H9 (cell line): Measurements from ENCODE around the gene DMRTB1. TPM values are rescaled to one million over a fixed set of nuclear protein-coding genes. Genes with fewer than 3 reads are reported as not detected.

Experiments used
- DNase-seq: peaks from one replicate; pipeline ENCODE4 v3.0.0-alpha.2; 2017
- H2AFZ ChIP-seq: one replicate; pipeline ENCODE4 v1.6.1; 2013; ENCODE audit warnings: mild to moderate bottlenecking, low read length, control low read depth, moderate library complexity
- H2AK5ac ChIP-seq: 2 replicates; pipeline ENCODE4 v1.6.1; 2013; ENCODE audit warnings: low read length, control low read depth, mixed read lengths; ENCODE audit not compliant: insufficient read length
- H2BK120ac ChIP-seq: one replicate; pipeline ENCODE4 v1.6.1; 2013; ENCODE audit warnings: low read depth, mild to moderate bottlenecking, low read length, control low read depth, inconsistent platforms; ENCODE audit not compliant: poor library complexity, severe bottlenecking
- H2BK12ac ChIP-seq: 2 replicates; pipeline ENCODE4 v1.6.1; 2013; ENCODE audit warnings: low read length, control low read depth, mixed read lengths, low read depth; ENCODE audit not compliant: insufficient read length
- H2BK15ac ChIP-seq: 2 replicates; pipeline ENCODE4 v1.6.1; 2013; ENCODE audit warnings: low read depth, low read length, control low read depth
- H2BK20ac ChIP-seq: one replicate; pipeline ENCODE4 v1.6.1; 2013; ENCODE audit warnings: low read depth, mild to moderate bottlenecking, low read length, control low read depth, inconsistent platforms; ENCODE audit not compliant: poor library complexity, severe bottlenecking
- H2BK5ac ChIP-seq: 2 replicates; pipeline ENCODE4 v1.6.1; 2013; ENCODE audit warnings: low read length, control low read depth, mixed read lengths; ENCODE audit not compliant: insufficient read length
- H3K14ac ChIP-seq: 2 replicates; pipeline ENCODE4 v1.6.1; 2013; ENCODE audit warnings: low read length, control low read depth; ENCODE audit not compliant: insufficient read depth
- H3K18ac ChIP-seq: 2 replicates; pipeline ENCODE4 v1.6.1; 2013; ENCODE audit warnings: low read depth, mild to moderate bottlenecking, mixed read lengths, low read length, control low read depth; ENCODE audit not compliant: insufficient read length
- H3K23ac ChIP-seq: 2 replicates; pipeline ENCODE4 v1.6.1; 2013; ENCODE audit warnings: low read length, control low read depth, mixed read lengths, low read depth; ENCODE audit not compliant: insufficient read length
- H3K23me2 ChIP-seq: 2 replicates; pipeline ENCODE4 v1.6.1; 2013; ENCODE audit warnings: low read depth, mild to moderate bottlenecking, mixed read lengths, low read length, control low read depth; ENCODE audit not compliant: insufficient read length, poor library complexity, severe bottlenecking
- H3K27ac ChIP-seq: 2 replicates; pipeline ENCODE4 v1.5.1; 2013; ENCODE audit warnings: low read length, control low read depth, mixed read lengths, low read depth; ENCODE audit not compliant: insufficient read length
- H3K27me3 ChIP-seq: 2 replicates; pipeline ENCODE4 v1.6.1; 2013; ENCODE audit warnings: low read length, control low read depth, inconsistent platforms; ENCODE audit not compliant: insufficient read depth
- H3K4ac ChIP-seq: 2 replicates; pipeline ENCODE4 v1.6.1; 2013; ENCODE audit warnings: low read depth, mild to moderate bottlenecking, control low read depth, inconsistent platforms, low read length, moderate library complexity
- H3K4me1 ChIP-seq: 2 replicates; pipeline ENCODE4 v1.6.1; 2013; ENCODE audit warnings: low read length, control low read depth, inconsistent platforms; ENCODE audit not compliant: insufficient read depth
- H3K4me2 ChIP-seq: 2 replicates; pipeline ENCODE4 v1.6.1; 2013; ENCODE audit warnings: low read length, control low read depth, mixed read lengths; ENCODE audit not compliant: insufficient read length, insufficient read depth
- H3K56ac ChIP-seq: 2 replicates; pipeline ENCODE4 v1.6.1; 2013; ENCODE audit warnings: low read depth, mild to moderate bottlenecking, mixed read lengths, low read length, control low read depth; ENCODE audit not compliant: insufficient read length
- H3K79me1 ChIP-seq: 2 replicates; pipeline ENCODE4 v1.6.1; 2013; ENCODE audit warnings: low read depth, mild to moderate bottlenecking, moderate library complexity, low read length, control low read depth, inconsistent platforms; ENCODE audit not compliant: insufficient read depth, poor library complexity, severe bottlenecking
- H3K79me2 ChIP-seq: 2 replicates; pipeline ENCODE4 v1.6.1; 2013; ENCODE audit warnings: low read length, control low read depth, inconsistent platforms; ENCODE audit not compliant: insufficient read depth
- H3K9ac ChIP-seq: 2 replicates; pipeline ENCODE4 v1.6.1; 2013; ENCODE audit warnings: low read length, control low read depth, mixed read lengths; ENCODE audit not compliant: insufficient read length; ENCODE audit errors: extremely low read depth
- H3K9me3 ChIP-seq: one replicate; pipeline ENCODE4 v1.6.1; 2013; ENCODE audit warnings: low read depth, low read length, inconsistent platforms; ENCODE audit not compliant: control insufficient read depth
- H3T11ph ChIP-seq: one replicate; pipeline ENCODE4 v1.6.1; 2013; ENCODE audit warnings: mild to moderate bottlenecking, low read length, control low read depth, inconsistent platforms
- H4K20me1 ChIP-seq: one replicate; pipeline ENCODE4 v1.6.1; 2013; ENCODE audit not compliant: control insufficient read depth, insufficient read length, insufficient read depth
- H4K5ac ChIP-seq: 2 replicates; pipeline ENCODE4 v1.6.1; 2013; ENCODE audit warnings: low read depth, mild to moderate bottlenecking, mixed read lengths, low read length, control low read depth; ENCODE audit not compliant: insufficient read length
- H4K8ac ChIP-seq: replicated peaks from 2 replicates; pipeline ENCODE4 v1.6.1; 2013; ENCODE audit warnings: low read length, control low read depth, mixed read lengths, low read depth; ENCODE audit not compliant: insufficient read length
- H4K91ac ChIP-seq: 2 replicates; pipeline ENCODE4 v1.6.1; 2013; ENCODE audit warnings: low read depth, mild to moderate bottlenecking, moderate library complexity, mixed read lengths, low read length, control low read depth; ENCODE audit not compliant: insufficient read length
- H3K27ac Mint-ChIP-seq, 3 experiments: 2 replicates in 2 of 3; 3 replicates in 1 of 3; pipeline ENCODE4 v1.8.0; 2020 to 2021; ENCODE audit warnings: mixed read lengths in 3 of 3, mild to moderate bottlenecking in 1 of 3, moderate library complexity in 1 of 3
- H3K27me3 Mint-ChIP-seq: 2 replicates; pipeline ENCODE4 v1.8.0; 2021; ENCODE audit warnings: low read depth, mild to moderate bottlenecking, moderate library complexity, mixed read lengths
- H3K36me3 Mint-ChIP-seq, 3 experiments: 2 replicates in 2 of 3; 3 replicates in 1 of 3; pipeline ENCODE4 v1.8.0; 2020 to 2021; ENCODE audit warnings: low read depth in 3 of 3, mixed read lengths in 3 of 3; ENCODE audit not compliant: insufficient read depth in 1 of 3
- H3K4me1 Mint-ChIP-seq, 2 experiments: 2 replicates each; pipeline ENCODE4 v1.8.0; 2020; ENCODE audit warnings: mixed read lengths in 2 of 2
- H3K4me3 Mint-ChIP-seq, 2 experiments: 2 replicates in 1 of 2; 3 replicates in 1 of 2; pipeline ENCODE4 v1.8.0; 2020 to 2021; ENCODE audit warnings: mild to moderate bottlenecking in 2 of 2, mixed read lengths in 2 of 2, moderate library complexity in 1 of 2
- H3K9me3 Mint-ChIP-seq, 2 experiments: 2 replicates in 1 of 2; 3 replicates in 1 of 2; pipeline ENCODE4 v1.8.0; 2020; ENCODE audit warnings: mild to moderate bottlenecking in 2 of 2, mixed read lengths in 2 of 2, moderate library complexity in 1 of 2
- CTCF ChIP-seq: fragments of 200-600 bp; sonication (generic); conservative IDR thresholded peaks from 3 replicates; pipeline ENCODE4 v1.8.0; 2021; ENCODE audit warnings: antibody characterized with exemption, mild to moderate bottlenecking
- WGBS: extraction: QIAGEN DNeasy Blood & Tissue Kit; methylation state at CpG from one replicate; pipeline ENCODE4 v1.1.7; 2013; ENCODE audit warnings: missing lambda C conversion rate, low lambda C conversion rate, mixed read lengths; ENCODE audit not compliant: insufficient read length; ENCODE audit errors: extremely low coverage; 5-methylcytosine and 5-hydroxymethylcytosine counted together
- total RNA-seq: library from RNA; stranded (reverse); gene quantifications from 2 replicates; pipeline ENCODE4 v1.2.1, GENCODE V29; 2021

The DMRTB1 gene
- total RNA-seq, 1 experiment from 2014 or later, result not detected

DNA sequence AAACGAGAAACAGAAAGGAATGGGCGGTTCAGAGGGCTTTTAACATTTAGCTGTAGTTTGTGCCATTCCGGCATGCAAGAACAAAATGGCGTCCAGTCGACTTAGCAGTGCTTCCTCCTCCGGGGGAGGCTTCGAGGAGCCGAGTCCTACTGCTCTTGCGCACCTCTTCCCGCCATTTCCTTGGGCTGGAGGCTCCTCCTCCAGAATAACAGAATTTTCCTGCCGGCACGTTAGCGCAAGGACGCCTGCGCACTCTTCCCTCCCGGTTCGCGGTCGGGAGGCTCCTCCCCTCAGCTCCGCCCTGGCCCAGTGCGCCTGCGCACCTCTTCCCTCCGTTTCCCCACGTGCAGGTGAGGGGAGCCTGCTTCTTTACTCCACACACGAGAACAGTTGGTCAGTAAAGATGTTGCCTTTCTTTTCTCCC is 1.0 kb downstream of the DMRTB1 start:
- no peak for DNase-seq
- no peaks in the 10 kb centered on the region for H3K79me1 ChIP-seq
- Mint-ChIP-seq H3K36me3 (no peaks in the 10 kb centered on the region), H3K27me3 (peaks cover 19% of the 10 kb centered on the region), H3K9me3 (no peaks in the 10 kb centered on the region), H3K4me1 (peaks cover 5 to 7% of the 10 kb centered on the region in 2 experiments; a peak in 3 of 4 replicates), H3K4me3 (no peak overlapping the region; a peak in 1 of 5 replicates), H3K27ac (no peak overlapping the region)
- no peaks in the 10 kb centered on the region for H3K9me3 ChIP-seq
- no peaks in the 10 kb centered on the region for H3K4me1 ChIP-seq
- H3K27ac ChIP-seq, result no peak overlapping the region
- no peak overlapping the region for H4K5ac ChIP-seq
- H3K79me2 ChIP-seq, result no peaks in the 10 kb centered on the region
- no peak overlapping the region for H3K23ac ChIP-seq
- H2BK20ac ChIP-seq, result no peak overlapping the region
- no peak overlapping the region for H2BK15ac ChIP-seq
- TF ChIP-seq CTCF, result no peak
- no peaks in the 10 kb centered on the region for H4K20me1 ChIP-seq
- no peak overlapping the region for H2BK5ac ChIP-seq
- H2BK120ac ChIP-seq, result no peak overlapping the region
- H2AFZ ChIP-seq, result no peak overlapping the region
- no peak overlapping the region for H4K8ac ChIP-seq
- no CpG with 5 or more reads among the region's 25 CpGs for WGBS
- no peak overlapping the region for H3K9ac ChIP-seq
- no peaks in the 10 kb centered on the region for H3K27me3 ChIP-seq
- no peak overlapping the region for H3K18ac ChIP-seq
- no peak overlapping the region for H4K91ac ChIP-seq
- no peak overlapping the region for H2BK12ac ChIP-seq
- H3K56ac ChIP-seq, result no peak overlapping the region
- no peaks in the 10 kb centered on the region for H3K23me2 ChIP-seq
- H3K14ac ChIP-seq, result no peak overlapping the region
- no peak overlapping the region for H3K4me2 ChIP-seq
- H3K4ac ChIP-seq, result no peak overlapping the region
- no peak overlapping the region for H2AK5ac ChIP-seq
- H3T11ph ChIP-seq, result no peak overlapping the region
